Keratinocyte (primary cell): ENCODE data around the gene ZSCAN31. TPM values are rescaled to one million over a fixed set of nuclear protein-coding genes. Genes with fewer than 3 reads are reported as not detected.
A peak's percentile ranks its signal among the peaks of the same experiment; 100 is the strongest.

Experiments
- DNase-seq: peaks from one replicate; pipeline ENCODE4 v3.0.0-alpha.2; 2011; ENCODE audit warnings: low read depth, missing footprints, low spot score
- FAIRE-seq: peaks from 2 replicates; lab custom pipeline; 2011; peaks lifted over from hg19 to GRCh38; lab: Jason Lieb, UNC
- H2AFZ ChIP-seq: 2 replicates; pipeline ENCODE4 v1.6.0; 2012; ENCODE audit warnings: low read length, control low read depth, inconsistent platforms; ENCODE audit not compliant: control insufficient read depth
- H3K27ac ChIP-seq: 2 replicates; pipeline ENCODE4 v1.5.1; 2011; ENCODE audit warnings: low read length; ENCODE audit not compliant: control insufficient read depth, insufficient read depth
- H3K27me3 ChIP-seq: 3 replicates; pipeline ENCODE4 v1.6.0; 2011; ENCODE audit warnings: low read length; ENCODE audit not compliant: control insufficient read depth, insufficient read depth; ENCODE audit errors: extremely low read depth
- H3K36me3 ChIP-seq, 2 experiments: 2 replicates in 1 of 2; 3 replicates in 1 of 2; pipeline ENCODE4 v1.5.1; 2011; ENCODE audit warnings: low read length in 2 of 2, mild to moderate bottlenecking in 1 of 2; ENCODE audit not compliant: control insufficient read depth in 2 of 2, insufficient read depth in 2 of 2; ENCODE audit errors: extremely low read depth in 1 of 2
- H3K4me1 ChIP-seq: 3 replicates; pipeline ENCODE4 v1.5.1; 2011; ENCODE audit warnings: low read length; ENCODE audit not compliant: control insufficient read depth, insufficient read depth; ENCODE audit errors: extremely low read depth
- H3K4me2 ChIP-seq: 3 replicates; pipeline ENCODE4 v1.6.0; 2011; ENCODE audit warnings: low read depth, low read length; ENCODE audit not compliant: control insufficient read depth, insufficient read depth; ENCODE audit errors: extremely low read depth
- H3K4me3 ChIP-seq, 3 experiments: fragments of 200-600 bp in 1 of 3; sonication (generic) in 1 of 3; 2 replicates in 2 of 3; 3 replicates in 1 of 3; pipeline ENCODE4 v1.5.1; 2011 to 2016; ENCODE audit warnings: low read length in 3 of 3, mild to moderate bottlenecking in 3 of 3, control low read depth in 2 of 3, inconsistent platforms in 1 of 3, low read depth in 1 of 3, mixed read lengths in 1 of 3, mixed run types in 1 of 3, moderate library complexity in 1 of 3; ENCODE audit not compliant: control insufficient read depth in 2 of 3, insufficient read depth in 2 of 3; ENCODE audit errors: extremely low read depth in 1 of 3
- H3K79me2 ChIP-seq: 2 replicates; pipeline ENCODE4 v1.6.0; 2012; ENCODE audit warnings: low read length; ENCODE audit not compliant: control insufficient read depth, insufficient read depth
- H3K9ac ChIP-seq: 3 replicates; pipeline ENCODE4 v1.6.0; 2011; ENCODE audit warnings: low read length; ENCODE audit not compliant: control insufficient read depth, insufficient read depth; ENCODE audit errors: extremely low read depth
- H3K9me1 ChIP-seq: 3 replicates; pipeline ENCODE4 v1.6.0; 2011; ENCODE audit warnings: low read length; ENCODE audit not compliant: control insufficient read depth, insufficient read depth; ENCODE audit errors: extremely low read depth
- H3K9me3 ChIP-seq: 2 replicates; pipeline ENCODE4 v1.5.1; 2012; ENCODE audit warnings: low read depth, low read length; ENCODE audit not compliant: control insufficient read depth
- H4K20me1 ChIP-seq: 3 replicates; pipeline ENCODE4 v1.6.0; 2011; ENCODE audit warnings: low read length; ENCODE audit not compliant: control insufficient read depth, insufficient read depth; ENCODE audit errors: extremely low read depth
- CTCF ChIP-seq, 3 experiments: IDR thresholded peaks in 1 of 3; conservative IDR thresholded peaks in 1 of 3; optimal IDR thresholded peaks in 1 of 3; 2 replicates in 2 of 3; 3 replicates in 1 of 3; pipeline versions ENCODE3 to v1.5.1; 2011; ENCODE audit warnings: low read length in 3 of 3, mild to moderate bottlenecking in 3 of 3, moderate library complexity in 2 of 3, control low read depth in 1 of 3, inconsistent platforms in 1 of 3; ENCODE audit not compliant: insufficient read depth in 2 of 3; ENCODE audit errors: extremely low read depth in 1 of 3
- EZH2 ChIP-seq: IDR thresholded peaks from one replicate; pipeline ENCODE4 v1.6.1; 2012; ENCODE audit warnings: inconsistent platforms, mild to moderate bottlenecking, low read length, moderate library complexity
- dilution Hi-C: fragments of 300-500 bp; cut with MboI; formaldehyde crosslinking; loops from one replicate; pipeline ENCODE4 v1.7.0; 2020; ENCODE audit warnings: low sequenced_read_pairs; ENCODE audit not compliant: extremely low pct_ligation_motif_present
- polyA plus RNA-seq, 5 experiments: library from polyadenylated mRNA; depleted of rRNA in 3 of 5; stranded (reverse) in 3 of 5; stranded (forward) in 1 of 5; unstranded in 1 of 5; fragments of >200 nt; gene quantifications; 1 replicate in 1 of 5; 2 replicates in 3 of 5; 3 replicates in 1 of 5; pipeline versions ENCODE4 v1.2.1 to v1.2.3, GENCODE V29; 2011 to 2012; ENCODE audit warnings: missing spikeins in 2 of 5, low read depth in 1 of 5, low replicate concordance in 1 of 5

The ZSCAN31 gene
- polyA plus RNA-seq, 1 donor (not counting 4 experiments of a cell fraction or from before 2014, with no cell fraction given): 14.4 TPM

- no peaks in the 10 kb centered on the region for H3K36me3 ChIP-seq
- peaks cover 3% of the 10 kb centered on the region for H3K9me1 ChIP-seq
- no peaks in the 10 kb centered on the region for H3K9me3 ChIP-seq
- FAIRE-seq (peak; percentile 72), DNase-seq (peak; percentile 55)
- H2AFZ ChIP-seq: peak overlapping the region; percentile 61
- peak overlapping the region; percentile 29 to 69 (median 30) for H3K4me3 ChIP-seq
- H3K4me2 ChIP-seq: peak overlapping the region; percentile 44
- no peak for TF ChIP-seq CTCF (optimal IDR thresholded peaks at IDR 0.05 in 1 of 3, IDR thresholded peaks at IDR 0.05 in 1 of 3, conservative IDR thresholded peaks at IDR 0.05 in 1 of 3; ENCODE audit: extremely low read depth in 1 of 3, insufficient read depth in 2 of 3, low read length in 3 of 3)
- TF ChIP-seq EZH2: no peak
- dilution Hi-C loops: no loop called here
- H3K79me2 ChIP-seq: peaks cover 36% of the 10 kb centered on the region
- H3K27me3 ChIP-seq: no peaks in the 10 kb centered on the region
- peaks cover 35% of the 10 kb centered on the region for H3K4me1 ChIP-seq
- H3K27ac ChIP-seq: peak overlapping the region; percentile 67
- H4K20me1 ChIP-seq: no peaks in the 10 kb centered on the region
- peak overlapping the region; percentile 67 for H3K9ac ChIP-seq
Observed at GRCh38 chr6:28353981-28354676, 18.2 kb upstream of the ZSCAN31 start.

GRCh38 chr6:28353356-28353755 lies 17.4 kb upstream of the ZSCAN31 start:
- TF ChIP-seq EZH2 (no peak), CTCF (optimal IDR thresholded peaks at IDR 0.05 in 1 of 3, IDR thresholded peaks at IDR 0.05 in 1 of 3, conservative IDR thresholded peaks at IDR 0.05 in 1 of 3; ENCODE audit: extremely low read depth in 1 of 3, insufficient read depth in 2 of 3, low read length in 3 of 3) (no peak)
- Histone ChIP-seq H3K27ac (peak overlapping the region; percentile 67), H3K9me3 (no peaks in the 10 kb centered on the region), H4K20me1 (no peaks in the 10 kb centered on the region), H3K79me2 (peaks cover 36% of the 10 kb centered on the region), H3K9ac (peak overlapping the region; percentile 67), H3K4me2 (peak overlapping the region; percentile 44), H2AFZ (peak overlapping the region; percentile 48), H3K36me3 (no peaks in the 10 kb centered on the region), H3K9me1 (peaks cover 3% of the 10 kb centered on the region), H3K4me1 (peaks cover 35% of the 10 kb centered on the region), H3K27me3 (no peaks in the 10 kb centered on the region), H3K4me3 (peak overlapping the region in 2 of 3 experiments; percentile 30 to 69)
- DNase-seq (no peak), FAIRE-seq (no peak)
- dilution Hi-C loops: no loop called here
